GM18499 (cell line): ENCODE measurements around the gene ZNF286A.
"Not testable (repeated sequence)": the region's sequence is repeated elsewhere in the genome, so short reads cannot be mapped to it uniquely, and the experiment has no call there.

ENCODE experiments used
- ATAC-seq: cut with Tn5 transposase; IDR thresholded peaks from one replicate; pipeline ENCODE4 v1.9.1; 2021; ENCODE audit warnings: moderate number of reproducible peaks; ENCODE audit not compliant: insufficient read depth, unreplicated experiment

The ZNF286A gene

DNA sequence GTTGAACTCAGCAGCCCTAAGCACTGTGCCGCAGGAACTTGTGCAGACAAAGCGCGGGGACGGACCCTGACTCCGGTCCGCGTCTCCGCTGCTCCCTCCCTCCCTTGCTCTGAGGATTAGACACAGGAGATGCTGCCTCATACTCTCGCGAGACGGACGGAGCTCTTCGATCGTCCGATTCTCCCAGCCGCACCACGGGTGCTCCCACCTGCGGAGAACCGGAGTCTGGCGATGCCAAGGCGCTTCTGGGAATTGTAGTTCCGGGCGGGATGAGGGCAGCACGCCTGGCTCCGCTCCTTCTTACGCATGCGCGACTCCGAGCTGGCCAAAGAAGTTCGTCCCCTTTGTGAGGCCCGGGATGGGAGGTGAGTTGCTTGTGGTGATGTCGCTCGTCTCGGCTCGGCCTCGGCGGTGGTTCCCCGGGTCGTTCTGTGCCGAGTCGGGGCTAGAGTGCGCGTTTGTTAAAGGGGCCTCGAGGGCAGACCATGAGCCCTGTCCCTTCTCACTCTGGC is at the start of gene ZNF286A:
Gene ZNF286A, plus strand, starts transcription at position 340 of the 512 bp plus-strand sequence. CDS start 578 bp downstream, outside the sequence.
- ATAC-seq: peak; percentile 91

DNA sequence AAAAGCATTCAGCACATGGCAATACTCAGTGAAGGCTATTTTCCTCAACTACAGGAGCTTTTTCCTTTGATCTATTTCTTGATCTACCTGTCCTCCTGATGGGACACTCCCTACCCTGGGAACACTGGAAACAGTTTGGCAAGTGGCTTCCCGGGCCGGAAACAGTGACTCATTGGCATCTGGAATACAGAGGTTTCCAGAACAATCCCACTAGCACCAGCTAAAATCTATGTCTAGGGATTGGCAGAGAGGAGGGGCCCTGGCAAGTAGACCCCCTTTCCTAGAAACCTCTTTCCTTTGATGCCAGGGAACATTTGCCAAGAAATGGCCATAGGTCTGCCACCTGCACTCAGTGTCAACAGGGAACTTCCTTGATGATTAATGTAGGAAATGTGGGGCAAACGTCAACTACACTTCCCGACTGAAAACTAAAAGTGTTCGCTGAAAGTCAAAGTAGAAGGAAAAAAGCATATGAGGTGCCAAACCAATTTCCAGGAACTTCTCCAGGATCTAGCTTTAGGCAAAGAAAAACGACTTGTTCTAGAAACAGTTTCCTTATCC is 49.6 kb upstream of the ZNF286A start:
- no peak for ATAC-seq

- no peak for ATAC-seq
Observed at GRCh38 chr17:15650741-15651582, 48.6 kb upstream of the ZNF286A start.

GRCh38 chr17:15651583-15652110 is 47.9 kb upstream of the ZNF286A start:
- no peak for ATAC-seq

GRCh38 chr17:15652960-15653359 is 46.6 kb upstream of the ZNF286A start:
- no peak for ATAC-seq

- ATAC-seq: not testable (repeated sequence)
Observed at GRCh38 chr17:15654401-15654800, 45.2 kb upstream of the ZNF286A start.

DNA sequence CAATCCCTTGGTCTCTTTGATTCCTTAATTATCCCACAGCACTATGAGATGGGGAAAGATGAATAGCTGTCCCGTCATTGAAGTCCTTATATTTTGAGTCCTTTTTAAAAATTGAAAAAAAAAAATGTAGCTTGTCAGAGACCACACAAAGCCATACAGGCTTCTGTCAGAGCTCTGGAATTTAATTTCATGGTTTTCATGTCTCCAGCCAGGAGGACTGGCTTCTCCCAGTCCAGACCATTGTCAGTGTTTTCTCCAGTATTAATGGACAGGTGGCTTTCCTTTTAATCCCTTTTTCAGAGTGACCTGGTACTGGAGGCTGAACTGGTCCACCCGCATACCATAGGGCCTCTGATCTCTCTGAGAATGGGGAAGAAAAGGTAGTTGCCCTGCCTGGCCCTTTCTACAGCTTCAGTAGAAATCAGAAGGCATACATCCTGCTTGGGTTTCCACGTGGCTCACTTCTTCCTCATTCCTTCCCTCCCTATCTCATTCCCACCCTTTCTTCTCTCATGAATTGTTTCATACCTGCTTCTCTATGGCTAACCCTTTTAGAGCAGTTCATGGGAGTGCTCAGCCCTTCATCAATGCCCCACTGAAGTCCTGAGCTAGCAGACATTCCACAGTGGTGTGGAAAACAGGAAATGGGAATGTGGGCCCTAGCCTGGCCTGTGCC is 44.5 kb upstream of the ZNF286A start:
- no peak for ATAC-seq

GRCh38 chr17:15657868-15658267 is 41.7 kb upstream of the ZNF286A start:
- no peak for ATAC-seq

DNA sequence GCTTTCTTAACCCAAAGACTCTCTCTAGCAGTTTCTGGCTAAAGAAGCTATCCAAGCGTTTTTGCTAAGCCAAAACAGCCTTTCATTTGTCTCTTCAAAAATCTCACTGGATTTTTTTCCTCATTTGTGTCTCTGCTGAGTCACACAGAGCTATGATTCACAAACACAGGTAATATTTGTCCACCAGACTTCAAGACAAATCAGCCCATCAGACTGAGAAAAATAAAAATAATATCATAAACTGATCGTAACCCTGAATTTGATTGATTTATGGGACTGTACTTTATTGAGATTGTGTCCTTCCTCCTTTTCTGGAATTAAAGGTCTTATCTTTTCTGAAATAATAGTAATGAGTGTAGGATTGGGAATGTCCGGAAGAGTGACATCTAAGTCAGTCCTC is 41.3 kb upstream of the ZNF286A start:
- no peak for ATAC-seq

DNA sequence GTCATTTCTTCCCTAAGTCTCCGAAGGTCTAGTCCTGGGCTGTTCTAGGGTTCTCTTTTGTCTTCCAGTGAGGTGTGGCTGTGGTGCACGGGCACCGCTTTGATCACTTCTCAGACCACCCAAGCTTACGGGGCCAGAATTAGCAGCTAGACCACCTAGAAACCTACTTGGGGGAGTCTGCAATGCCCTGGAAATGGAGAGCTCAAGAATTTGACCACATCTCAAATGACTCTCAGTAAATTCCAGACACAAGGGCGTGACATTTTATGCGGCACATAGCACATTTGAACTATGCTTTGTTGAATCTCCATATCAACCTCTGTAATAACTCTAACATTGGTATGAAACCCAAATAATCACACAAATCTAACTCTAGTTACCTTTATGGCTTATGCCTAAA is 40.3 kb upstream of the ZNF286A start:
- ATAC-seq: no peak

DNA sequence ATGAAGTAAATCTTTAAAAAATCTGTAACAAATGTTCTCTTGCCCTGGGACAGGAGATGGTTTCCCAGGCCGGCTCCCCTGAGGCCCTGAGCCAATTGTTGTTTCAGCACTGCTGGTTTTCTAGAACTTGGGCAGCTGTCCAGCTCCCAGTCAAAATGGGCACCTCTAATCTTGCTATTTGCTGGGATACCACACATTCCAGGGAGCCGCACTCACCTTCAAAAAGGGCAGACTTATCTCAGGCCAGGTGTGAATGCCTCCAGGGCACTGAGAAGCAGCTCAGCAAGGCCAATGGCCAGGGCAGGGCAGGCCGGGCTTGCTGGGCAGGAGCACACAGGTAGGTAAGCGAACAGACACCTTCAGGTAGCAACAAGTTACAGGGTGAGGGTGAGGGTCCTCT is 39.9 kb upstream of the ZNF286A start:
- ATAC-seq: no peak

DNA sequence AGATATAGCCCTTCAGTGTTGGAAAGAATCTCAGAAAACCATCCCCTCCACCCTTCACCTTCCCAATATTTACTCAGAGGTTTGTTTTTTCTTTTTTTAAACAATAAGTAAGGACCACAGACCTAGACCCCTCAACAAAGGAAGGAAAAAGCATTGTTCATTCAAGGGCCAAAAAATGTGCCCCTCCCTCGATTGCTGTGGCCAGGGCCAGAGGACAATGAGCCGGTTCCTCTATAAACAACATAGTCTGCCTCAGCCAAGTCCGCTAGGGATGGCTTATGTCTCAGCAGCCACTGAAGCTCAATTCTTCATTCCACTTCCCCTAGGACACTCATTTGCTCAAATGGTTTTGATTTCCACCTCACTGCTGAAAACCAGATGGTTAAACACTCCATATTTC is 39.5 kb upstream of the ZNF286A start:
- no peak for ATAC-seq

GRCh38 chr17:15662681-15663080 is 36.9 kb upstream of the ZNF286A start:
- ATAC-seq: no peak

DNA sequence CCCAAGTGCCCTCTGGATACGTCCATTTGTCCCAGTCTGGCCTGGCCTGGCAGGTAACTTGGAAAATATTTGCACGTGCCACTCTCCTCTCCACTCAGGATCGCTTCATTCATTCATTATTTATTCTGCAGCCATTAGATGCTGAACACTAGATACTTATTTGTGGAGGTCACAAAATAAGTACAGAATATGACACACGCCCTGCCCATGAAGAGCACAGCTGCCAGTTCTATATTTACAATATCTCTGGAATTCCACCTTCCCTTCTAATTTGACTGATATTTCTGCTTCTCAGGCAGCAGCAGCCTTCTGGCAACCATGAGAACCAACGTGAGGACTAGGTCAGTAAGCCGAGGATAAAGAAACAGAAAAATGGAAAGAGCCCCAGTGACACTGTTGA is 36.4 kb upstream of the ZNF286A start:
- ATAC-seq: no peak

DNA sequence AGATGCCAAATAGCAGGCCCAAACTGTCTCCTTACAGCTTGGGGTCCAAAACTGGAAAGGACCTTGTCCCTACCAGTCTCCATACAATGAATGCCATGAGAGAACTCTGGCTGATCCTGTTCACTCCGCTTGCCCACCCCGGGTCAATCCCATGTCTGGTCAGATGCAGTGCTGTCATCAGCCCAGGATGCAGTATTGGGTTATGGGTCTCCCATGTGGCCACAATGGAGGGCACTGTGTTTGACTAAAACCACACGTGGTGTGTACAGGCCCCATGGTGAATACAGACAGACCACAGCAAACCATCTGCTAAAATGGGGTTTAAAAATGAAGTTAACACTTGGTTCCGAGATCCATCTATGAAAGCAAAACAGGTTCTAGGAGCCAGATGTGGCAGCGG is 35.9 kb upstream of the ZNF286A start:
- no peak for ATAC-seq

- not testable (repeated sequence) for ATAC-seq
Observed at GRCh38 chr17:15669526-15669925, 30.0 kb upstream of the ZNF286A start.

GRCh38 chr17:15674640-15675039 is 24.9 kb upstream of the ZNF286A start:
- not testable (repeated sequence) for ATAC-seq

GRCh38 chr17:15675991-15676390 is 23.6 kb upstream of the ZNF286A start:
- ATAC-seq: not testable (repeated sequence)

GRCh38 chr17:15683135-15683534 is 16.4 kb upstream of the ZNF286A start:
- ATAC-seq: not testable (repeated sequence)

- ATAC-seq: peak; percentile 83
Observed at GRCh38 chr17:15683824-15684478, 15.6 kb upstream of the ZNF286A start, which contains the start of gene TRIM16. Gene TRIM16, minus strand, starts transcription at chr17:15684311. Its CDS starts 32,702 bp downstream, at chr17:15651609.
